Central memory CD8-positive, alpha-beta T cell (primary cell): ENCODE measurements around the gene HAGHL.

Experiments used
- ATAC-seq: fragments of 150-1000 bp; cut with Tn5 transposase; replicated peaks from 2 replicates; pipeline ENCODE4 v1.10.0; 2022; ENCODE audit warnings: mild to moderate bottlenecking, moderate FRiP score, moderate number of reproducible peaks; ENCODE audit not compliant: poor library complexity, severe bottlenecking; ENCODE audit errors: extremely low read depth
- DNase-seq, 2 donors: peaks; one replicate each; pipeline ENCODE4 v3.0.0; 2021; ENCODE audit warnings: low spot score in 2 of 2
- H3K27ac Mint-ChIP-seq: one replicate; pipeline ENCODE4 v1.8.0; 2022; ENCODE audit warnings: low read depth, mild to moderate bottlenecking, moderate library complexity, mixed read lengths
- H3K27me3 Mint-ChIP-seq: one replicate; pipeline ENCODE4 v1.8.0; 2022; ENCODE audit warnings: mixed read lengths
- H3K36me3 Mint-ChIP-seq: one replicate; pipeline ENCODE4 v1.8.0; 2022; ENCODE audit warnings: mild to moderate bottlenecking, moderate library complexity, mixed read lengths; ENCODE audit not compliant: insufficient read depth
- H3K4me1 Mint-ChIP-seq: one replicate; pipeline ENCODE4 v1.8.0; 2022; ENCODE audit warnings: mixed read lengths
- H3K4me3 Mint-ChIP-seq: one replicate; pipeline ENCODE4 v1.8.0; 2022; ENCODE audit warnings: mild to moderate bottlenecking, moderate library complexity, mixed read lengths
- H3K9me3 Mint-ChIP-seq: one replicate; pipeline ENCODE4 v1.8.0; 2022; ENCODE audit warnings: mixed read lengths

HAGHL gene

DNA sequence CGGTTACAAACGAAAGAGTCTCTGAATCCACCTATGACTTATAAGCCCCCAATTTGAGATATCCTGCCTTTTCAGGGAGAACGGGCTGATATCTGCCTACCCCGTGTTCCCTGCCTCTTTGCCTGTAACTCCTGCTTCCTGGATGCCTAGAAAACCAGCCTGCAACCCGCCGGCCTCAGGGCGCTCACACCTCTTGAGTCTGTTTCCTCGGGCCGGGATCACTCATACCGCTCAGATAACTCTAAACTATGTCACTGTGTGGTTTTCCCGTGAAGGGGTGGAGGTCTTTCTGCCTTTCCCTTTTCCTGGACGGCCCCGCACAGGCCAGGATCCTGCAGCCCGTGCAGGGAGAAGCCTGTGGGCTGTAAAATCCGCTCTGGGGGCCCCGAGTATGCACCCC lies 50.9 kb downstream of the HAGHL start:
- peaks cover 7% of the 10 kb centered on the region for H3K27me3 Mint-ChIP-seq
- DNase-seq, result no peak
- H3K4me1 Mint-ChIP-seq, result no peaks in the 10 kb centered on the region
- no peaks in the 10 kb centered on the region for H3K9me3 Mint-ChIP-seq
- H3K36me3 Mint-ChIP-seq, result peaks cover 4% of the 10 kb centered on the region
- ATAC-seq, result no peak
- H3K4me3 Mint-ChIP-seq, result no peak overlapping the region
- H3K27ac Mint-ChIP-seq, result no peak overlapping the region

DNA sequence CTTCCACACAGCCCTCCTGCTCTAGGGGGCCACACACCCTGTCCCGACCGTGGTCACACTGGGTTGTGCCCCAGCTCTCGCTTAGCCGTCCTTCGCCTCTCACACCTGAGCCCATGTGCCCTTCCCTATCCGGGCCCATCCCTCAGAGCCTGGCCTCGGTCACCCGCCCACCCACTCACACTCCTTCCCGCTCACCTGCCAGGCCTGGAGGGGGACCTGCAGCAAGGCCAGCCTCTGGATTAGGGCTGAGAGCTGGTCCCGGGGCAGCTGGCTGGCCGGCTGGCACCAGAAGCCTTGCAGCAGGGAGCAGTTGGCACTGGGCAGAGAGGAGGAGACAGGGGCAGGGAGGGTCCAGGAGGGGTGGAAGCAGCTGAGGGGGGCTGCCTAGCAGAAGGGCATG lies 51.5 kb downstream of the HAGHL start:
- peaks cover 7% of the 10 kb centered on the region for H3K27me3 Mint-ChIP-seq

DNA sequence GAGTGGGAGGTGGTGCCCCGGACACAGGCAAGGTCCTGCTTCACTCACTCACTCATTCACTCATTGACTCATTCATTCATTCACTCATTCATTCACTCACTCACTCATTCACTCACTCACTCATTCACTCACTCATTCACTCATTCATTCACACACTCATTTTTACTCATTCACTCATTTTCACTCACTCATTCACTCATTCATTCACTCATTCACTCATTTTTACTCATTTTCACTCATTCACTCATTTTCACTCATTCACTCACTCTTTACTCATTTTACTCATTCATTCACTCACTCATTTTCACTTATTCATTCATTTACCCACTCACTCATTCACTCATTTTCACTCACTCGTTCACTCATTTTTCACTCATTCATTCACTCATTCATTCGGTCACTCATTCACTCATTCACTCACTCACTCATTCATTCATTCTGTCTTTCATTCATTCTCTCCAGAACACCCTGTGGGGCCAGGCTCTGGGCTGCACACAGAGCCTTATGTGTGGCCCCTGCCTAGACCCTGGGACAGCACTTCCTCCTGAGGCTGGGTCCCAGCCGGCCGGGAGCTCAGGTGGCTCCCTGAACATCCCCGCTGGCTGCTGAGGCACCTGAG lies 52.1 kb downstream of the HAGHL start:
- ATAC-seq, result no peak
- Mint-ChIP-seq H3K4me1 (no peaks in the 10 kb centered on the region), H3K4me3 (no peak overlapping the region), H3K27me3 (peaks cover 7% of the 10 kb centered on the region), H3K9me3 (no peaks in the 10 kb centered on the region), H3K27ac (no peak overlapping the region), H3K36me3 (peaks cover 4% of the 10 kb centered on the region)
- no peak for DNase-seq

More for the DNA sequence above, 51.5 kb downstream of the HAGHL start:
- Mint-ChIP-seq H3K27ac (no peak overlapping the region), H3K36me3 (peaks cover 4% of the 10 kb centered on the region), H3K4me3 (no peak overlapping the region), H3K9me3 (no peaks in the 10 kb centered on the region), H3K4me1 (no peaks in the 10 kb centered on the region)
- DNase-seq (no peak), ATAC-seq (no peak)
